AG08395 (cell line): ENCODE measurements around the gene RPS27.

Experiments
- DNase-seq: peaks from one replicate; pipeline ENCODE4 v3.0.0; 2012; ENCODE audit warnings: mixed read lengths, low spot score

The RPS27 gene

DNA sequence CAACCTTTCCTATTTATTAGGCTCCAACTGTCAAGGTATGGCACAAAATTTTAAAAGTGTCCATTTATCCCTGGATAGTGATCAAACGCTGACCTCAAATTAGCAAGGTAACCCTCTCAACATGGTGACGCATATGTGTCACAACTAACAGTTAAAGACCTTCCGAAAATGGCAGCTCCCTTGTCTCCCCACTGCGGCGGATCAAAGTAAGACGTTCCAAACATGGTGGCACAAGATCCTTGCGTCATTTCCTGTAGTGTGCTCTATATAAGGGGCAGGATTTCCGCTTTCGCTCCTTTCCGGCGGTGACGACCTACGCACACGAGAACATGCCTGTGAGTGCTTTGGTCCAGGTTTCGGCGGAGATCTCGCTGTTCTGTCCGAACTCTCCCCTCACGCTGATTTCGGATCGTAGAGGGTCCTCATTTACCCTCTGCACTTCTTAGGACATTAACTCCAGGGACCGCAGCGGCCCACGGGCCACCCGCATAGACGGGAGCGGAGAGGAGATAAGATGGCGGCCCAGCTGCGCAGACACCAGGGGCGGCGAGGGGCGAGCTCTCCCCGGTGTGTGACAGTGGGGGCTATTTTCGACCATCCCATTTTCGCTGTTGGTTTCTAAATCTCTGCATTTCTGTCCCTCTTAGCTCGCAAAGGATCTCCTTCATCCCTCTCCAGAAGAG, at the start of gene RPS27:
TSS of gene RPS27 (plus strand) at position 295 of the 683 bp plus-strand sequence. CDS start at position 330, 35 bp downstream.
- DNase-seq, result peak; percentile 97

DNA sequence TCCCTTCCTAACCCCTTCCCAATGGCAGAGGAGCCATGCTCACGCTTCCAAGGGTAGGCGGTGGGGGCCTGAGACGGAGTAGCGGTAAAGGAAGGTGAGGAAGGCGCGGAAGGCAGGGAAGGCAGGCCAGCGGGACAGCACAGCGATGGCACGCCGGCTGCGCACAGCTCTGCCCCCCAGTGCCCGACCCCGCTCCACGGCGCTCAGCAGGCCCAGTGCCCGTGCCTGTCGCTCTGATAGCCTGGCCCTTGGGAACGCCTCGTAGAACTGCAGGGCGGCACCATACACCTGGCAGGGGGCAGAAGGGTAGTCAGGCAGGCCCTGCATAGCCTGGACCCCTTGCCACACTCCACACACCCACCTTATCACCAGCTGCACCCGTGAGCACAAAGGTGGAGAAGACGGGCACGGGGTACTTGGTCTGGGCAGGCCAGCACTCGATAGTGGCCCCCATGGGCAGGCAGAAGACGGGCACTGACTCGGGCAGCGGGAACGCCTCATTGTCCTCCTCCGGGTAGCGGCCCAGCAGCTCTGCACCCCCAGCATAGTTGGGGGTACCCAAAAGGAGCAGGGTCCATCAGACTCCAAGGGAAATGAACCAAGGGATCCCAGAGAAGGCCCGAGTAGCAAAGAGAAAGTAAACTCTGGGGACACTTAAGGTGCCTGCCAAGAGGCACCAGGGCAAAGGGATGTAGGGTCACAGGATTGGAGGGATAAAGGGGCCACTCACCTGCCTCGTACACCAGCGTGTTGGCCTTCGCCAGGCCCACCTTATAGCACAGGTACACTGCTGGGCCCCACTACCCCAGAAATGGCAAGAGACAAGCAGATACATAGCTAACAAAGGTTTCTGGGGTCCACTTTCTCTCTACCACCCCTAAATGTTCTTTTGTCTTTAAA, 48.5 kb upstream of the RPS27 start:
- no peak for DNase-seq

GRCh38 chr1:153942766-153943549, 47.6 kb upstream of the RPS27 start:
- no peak for DNase-seq

DNA sequence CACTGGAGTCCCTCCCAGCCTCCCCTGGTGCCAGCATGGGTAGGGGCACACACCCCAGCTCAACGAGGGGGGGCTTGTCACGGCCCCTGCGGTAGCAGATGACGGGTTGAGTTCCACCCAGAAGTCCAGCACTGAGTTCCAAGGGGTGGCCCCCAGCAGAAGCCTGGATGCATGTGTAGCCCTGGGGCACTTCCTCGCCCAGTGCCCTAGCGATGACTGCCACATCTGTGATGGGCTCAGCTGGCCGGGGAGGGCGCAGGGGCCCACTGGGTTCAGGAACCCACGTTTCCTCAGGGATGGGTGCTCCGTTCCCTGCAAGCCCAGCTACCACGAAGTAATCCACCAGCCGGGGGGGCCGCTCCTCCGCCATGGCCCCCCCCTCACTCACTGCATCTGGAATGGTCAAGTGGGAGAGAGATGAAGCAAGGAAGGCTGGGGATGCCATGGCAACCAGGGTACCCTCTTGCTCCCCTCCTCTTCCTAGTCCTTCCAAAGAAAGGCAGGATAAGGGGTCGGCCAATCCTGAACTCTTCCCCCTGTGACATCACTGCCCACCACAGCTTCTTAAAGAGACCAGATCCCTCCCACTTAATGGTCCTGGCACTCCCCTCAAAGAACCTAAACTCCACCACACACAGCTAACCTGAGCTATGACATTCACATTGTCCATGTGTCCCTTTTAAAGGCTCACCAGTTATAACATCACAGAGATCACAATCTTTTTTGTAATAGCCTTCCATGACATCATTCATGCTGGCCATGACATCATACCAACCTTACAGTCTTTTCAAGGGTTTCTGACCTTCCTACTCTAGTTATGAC, 46.3 kb upstream of the RPS27 start:
- DNase-seq, result no peak

DNA sequence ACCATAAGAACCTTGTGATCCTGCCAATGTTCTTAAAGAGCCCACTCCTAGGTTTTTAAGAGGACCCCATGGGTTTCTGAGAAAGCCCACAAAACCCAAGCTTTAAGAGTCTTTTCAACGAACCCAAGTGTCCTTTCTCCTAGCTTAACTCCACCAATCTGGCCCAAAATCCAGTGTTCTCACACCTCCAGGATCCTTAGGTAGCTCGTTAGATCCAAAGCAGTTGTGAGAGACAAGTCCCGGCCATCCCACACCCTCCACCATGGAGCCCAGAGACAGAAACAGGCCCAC, 45.8 kb upstream of the RPS27 start:
- DNase-seq, result no peak

DNA sequence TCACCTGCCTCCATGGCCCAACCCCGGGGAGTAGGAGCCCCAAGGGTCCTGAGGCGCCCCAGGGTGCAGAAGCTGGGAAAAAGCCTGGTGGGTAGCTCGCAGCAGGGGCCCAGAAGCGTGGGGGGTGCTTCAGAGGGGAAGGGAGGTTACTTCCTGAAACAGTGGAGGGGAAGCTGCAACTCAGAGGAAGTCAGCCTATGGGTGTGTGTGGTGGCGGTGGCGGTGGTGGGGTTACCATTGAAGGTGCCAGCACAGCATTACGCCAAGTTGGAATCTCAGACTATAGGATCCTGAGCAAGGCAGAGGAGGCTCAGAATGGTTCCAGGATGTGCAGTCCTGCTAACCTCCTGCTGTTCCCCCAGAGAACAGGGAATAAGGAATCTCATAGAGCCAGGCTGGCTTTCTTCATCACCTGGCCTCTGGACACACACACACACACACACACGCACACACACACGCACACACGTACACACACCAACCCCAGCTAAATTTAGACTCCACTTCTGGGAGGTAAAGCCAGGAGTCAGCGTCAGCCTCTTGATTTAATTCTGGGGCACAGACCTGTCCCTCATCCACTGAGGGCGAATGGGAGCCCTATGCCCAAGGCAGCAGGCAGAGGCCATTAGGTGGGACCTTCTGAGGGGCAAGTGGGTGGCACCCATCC, 45.3 kb upstream of the RPS27 start:
- no peak for DNase-seq

DNA sequence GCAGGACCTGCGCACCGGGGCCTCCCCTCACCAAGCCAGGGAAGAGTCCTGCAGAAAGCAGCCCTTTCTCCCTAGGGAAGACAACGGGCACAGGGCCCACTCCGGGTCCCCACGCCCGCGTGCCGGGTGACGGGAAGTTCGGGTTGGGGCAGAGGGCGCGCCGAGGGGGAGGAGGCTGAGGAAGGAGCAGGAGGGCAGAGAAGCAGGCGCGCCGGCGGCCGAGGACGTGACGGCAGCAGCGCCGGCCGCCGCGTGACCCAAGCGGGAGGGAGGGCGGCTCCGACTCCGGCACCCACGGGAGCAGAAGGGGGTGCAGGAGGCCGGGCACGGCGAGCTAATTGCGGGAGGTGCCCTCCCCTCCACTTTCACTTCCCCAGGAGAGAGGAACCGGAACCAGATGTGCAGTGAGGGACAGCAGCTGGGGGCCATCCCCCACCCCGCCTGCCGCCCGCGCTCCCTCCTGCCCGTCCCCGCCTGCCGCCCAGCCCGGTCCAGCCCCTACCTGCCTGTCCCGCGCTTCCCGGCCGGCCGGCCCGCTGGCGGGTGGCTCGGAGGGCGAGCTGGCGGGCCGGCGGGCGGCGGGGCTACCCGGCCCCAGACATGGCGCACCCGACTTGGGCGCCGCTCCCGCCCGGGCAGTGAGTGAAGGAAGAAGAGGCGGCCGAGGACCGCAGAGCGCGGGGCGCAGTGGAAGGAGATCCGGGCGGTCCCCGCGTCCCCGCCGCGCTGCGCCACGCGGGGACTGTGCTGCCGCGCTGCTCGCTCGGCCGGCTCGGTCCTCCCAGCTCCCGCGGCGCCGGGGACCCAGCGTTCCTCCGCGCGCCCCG, 44.6 kb upstream of the RPS27 start:
- peak; percentile 77 for DNase-seq

GRCh38 chr1:153946622-153947241, 43.8 kb upstream of the RPS27 start, which contains the start of gene DENND4B:
Gene DENND4B (minus strand): TSS chr1:153946718. CDS start chr1:153944374, 2,344 bp downstream.
- DNase-seq, result peak; percentile 97

DNA sequence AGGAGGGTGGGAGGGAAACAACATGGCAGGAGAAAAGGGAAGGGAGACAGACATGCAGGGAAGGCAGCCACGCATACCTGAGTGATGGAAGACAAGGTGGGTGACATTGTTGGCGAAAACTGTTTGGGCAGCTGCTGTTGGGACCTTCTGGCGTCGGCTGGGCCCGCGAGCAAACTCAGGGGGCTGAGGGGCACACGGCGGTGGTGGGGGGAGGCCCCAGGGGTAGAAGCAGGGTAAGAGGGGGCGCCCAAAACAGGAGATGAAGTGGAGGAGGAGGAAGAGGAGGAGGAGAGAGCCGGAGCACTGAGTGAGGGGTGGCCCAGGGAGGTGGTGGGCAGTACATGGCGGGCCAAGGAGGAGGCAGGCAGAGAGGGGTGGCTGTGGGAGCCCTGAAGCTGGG, 39.4 kb upstream of the RPS27 start:
- DNase-seq, result no peak

DNA sequence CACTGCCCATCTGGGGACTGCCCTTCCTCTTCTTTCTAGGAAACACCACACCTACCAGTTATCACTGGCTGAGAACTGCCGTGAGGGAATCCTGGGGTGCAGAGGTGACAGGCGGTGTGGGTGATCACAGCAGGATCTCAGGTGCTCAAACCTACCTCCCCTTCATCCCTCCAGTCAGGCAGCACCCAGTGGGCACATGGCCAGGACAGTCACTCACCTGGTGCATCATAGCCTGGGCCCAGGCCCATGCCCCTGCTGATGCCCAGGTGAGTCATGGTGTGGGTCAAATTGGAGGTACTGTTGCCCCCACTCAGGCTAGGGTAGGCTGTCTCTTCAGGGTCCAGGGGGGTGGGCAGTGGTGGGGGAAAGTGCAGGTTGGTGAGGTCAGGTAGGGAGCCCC, 38.8 kb upstream of the RPS27 start:
- no peak for DNase-seq

DNA sequence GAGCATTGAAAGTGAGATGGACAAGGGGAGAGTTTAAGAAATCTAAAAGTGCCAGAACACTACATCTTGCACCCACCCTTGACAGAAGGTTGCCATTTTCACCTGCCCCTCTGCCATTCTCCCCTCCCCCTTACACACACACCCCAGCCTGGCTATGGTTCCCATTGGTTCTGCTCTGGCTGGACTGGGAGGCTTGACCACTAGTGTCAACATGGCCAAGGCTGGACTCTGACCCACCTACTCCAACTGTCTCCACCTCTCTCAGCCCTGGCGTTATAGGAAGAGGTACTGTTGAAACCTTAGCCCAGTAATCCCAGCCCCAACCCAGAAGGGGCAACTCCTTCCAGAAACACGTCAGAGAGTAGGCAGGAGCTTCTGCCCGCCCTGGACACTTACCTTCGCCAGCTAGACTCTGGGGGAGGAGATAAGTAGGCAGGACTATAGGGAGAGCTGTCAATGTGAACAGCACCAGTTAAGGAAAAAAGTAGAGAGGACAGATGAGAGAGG, 36.6 kb upstream of the RPS27 start:
- no peak for DNase-seq

DNA sequence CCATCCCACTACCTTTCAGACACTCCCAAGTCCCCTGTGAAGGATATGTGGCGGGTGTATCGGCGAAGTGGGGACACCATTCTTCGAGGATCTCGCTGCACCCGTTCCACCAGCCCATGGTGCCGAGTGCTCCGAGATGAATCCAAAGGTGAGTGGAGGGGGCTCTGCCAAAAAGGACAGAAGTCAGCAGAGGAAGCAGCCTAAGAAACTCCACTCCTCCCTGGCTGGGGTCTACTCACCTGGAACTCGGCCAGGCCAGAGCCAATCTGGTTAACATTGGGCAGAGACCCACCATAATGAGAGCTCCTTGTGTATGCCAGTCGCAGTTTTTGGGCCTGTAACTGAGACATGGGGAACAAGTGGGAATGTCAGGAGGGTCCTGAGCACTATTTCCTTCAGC, 35.7 kb upstream of the RPS27 start:
- DNase-seq, result no peak

DNA sequence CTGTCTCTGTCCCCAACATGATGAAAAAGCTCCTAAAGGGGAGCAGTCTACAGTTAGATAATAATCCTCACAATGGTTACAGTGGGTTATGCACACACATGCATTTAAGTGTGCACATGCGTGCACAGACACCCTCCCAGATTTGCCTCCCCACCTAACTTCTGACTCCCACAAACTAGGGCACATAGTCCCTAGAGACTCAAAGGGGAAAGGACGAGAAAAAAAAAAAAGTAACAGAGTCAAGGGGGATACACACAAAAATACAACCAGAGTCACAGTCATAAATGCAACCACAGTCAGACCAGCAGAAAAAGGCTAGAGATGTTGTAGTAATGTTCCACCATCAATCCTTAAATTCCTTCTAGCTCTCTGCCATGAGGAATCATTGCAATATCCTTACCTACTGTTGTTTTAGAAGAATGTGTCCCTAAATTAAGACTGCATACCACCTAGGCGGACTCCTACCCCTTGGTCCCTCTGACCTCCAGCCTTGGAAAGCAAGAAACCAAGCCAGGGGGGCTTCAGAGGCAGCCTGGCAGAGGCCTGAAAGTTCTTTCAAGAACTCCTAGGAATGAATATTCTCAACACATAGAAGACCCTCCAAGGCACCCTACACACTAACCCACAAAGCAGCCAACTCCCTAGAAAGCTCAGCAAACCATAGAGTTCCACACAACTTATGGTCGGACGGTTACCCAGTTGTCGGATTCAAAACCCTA, 33.4 kb upstream of the RPS27 start:
- DNase-seq, result no peak

GRCh38 chr1:153957744-153958110, 32.8 kb upstream of the RPS27 start:
- no peak for DNase-seq

DNA sequence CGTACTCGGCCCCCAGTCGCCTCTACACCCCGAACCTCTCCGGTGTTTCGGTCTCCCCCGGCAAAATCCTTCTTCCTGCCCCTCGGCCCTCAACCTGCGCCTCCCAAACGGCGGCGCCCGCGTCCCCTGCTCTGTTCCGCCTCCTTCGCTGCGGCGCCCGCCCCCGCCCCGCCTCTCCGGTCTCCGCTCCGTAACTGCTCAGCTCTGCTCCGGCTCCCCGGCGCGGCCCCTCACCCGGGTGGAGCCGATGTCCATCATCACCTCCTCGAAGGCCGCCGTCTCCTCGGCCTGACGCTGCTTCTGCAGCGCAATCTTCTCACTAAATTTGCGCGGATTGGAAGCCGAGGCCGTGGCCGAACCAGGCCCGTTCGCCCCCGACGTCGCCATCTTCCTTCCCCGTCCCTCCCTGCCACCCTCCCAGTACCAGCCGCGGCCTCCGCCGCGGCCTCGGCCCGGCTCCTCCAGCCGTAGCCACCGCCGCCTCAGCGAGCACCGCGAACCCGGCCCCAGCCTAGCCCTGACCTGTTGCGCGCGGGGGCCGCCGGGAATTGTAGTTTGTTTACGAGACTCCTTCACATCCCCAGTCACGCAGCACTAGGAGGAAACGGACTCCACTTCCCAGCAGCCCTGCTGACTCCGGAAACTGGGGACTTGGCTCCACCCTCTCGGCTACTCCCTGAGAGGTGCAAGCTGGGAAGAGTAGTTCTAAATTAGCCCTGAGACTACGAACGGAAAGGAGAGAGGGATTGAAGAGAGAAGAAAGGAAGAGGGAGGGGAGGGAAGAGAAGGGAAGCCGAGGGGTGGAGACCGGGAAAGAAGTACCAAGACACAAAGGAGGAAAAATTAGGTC, 32.2 kb upstream of the RPS27 start, which contains the start of gene CRTC2:
TSS of gene CRTC2 (minus strand) at position 502 of the 850 bp plus-strand sequence. CDS start at position 387, 115 bp downstream.
- DNase-seq, result peak; percentile 97

DNA sequence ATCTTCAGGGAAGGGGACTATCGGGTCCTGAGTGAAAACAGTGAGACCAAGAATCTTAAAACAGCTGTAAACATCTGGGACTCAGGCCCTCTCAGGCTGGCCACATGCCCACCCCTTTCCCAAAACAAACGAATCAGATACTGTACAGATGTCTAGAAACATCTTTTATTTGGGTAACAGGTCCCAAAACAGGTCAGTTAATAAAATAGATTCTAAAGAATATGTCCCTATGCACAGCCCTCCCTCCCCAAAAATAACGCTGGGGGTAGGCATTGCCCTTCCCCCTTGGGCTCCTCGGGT, 31.7 kb upstream of the RPS27 start:
- no peak for DNase-seq

DNA sequence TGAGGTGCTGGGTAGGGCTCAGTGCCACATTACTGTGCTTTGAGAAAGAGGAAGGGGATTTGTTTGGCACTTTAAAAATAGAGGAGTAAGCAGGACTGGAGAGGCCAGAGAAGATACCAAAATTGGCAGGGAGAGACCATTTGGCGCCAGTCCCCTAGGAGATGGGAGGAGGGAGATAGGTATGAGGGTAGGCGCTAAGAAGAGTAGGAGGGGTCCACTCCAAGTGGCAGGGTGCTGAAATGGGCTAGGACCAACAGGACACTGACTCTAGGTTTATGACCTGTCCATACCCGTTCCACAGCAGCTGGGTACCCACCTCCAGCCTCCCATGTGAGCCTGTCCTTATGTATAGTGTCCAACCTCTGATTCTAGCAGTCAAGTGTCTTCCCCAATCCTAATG, 31.1 kb upstream of the RPS27 start:
- DNase-seq, result no peak

GRCh38 chr1:153960206-153960605, 30.4 kb upstream of the RPS27 start:
- DNase-seq, result no peak
